Measurements from ENCODE around the gene MUC12.
"Not testable (repeated sequence)": the region's sequence is repeated elsewhere in the genome, so short reads cannot be mapped to it uniquely, and the experiment has no call there.

DNA sequence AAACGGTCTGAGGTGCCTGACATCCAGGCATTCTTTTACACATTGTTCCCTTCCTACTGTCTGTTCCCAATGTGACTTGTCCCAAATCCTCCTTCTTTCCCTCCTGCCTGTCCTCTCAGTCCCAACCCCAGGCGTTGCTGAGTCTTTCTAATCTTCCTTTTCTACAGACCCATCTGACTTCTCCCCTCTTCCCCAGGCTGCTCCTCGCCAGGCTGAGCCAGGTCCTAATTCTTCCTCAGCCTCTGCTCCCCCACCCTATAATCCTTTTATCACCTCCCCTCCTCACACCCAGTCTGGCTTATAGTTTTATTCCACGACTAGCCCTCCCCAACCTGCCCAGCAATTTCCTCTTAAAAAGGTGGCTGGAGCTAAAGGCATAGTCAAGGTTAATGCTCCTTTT lies 45.7 kb upstream of the MUC12 start:
- TF ChIP-seq, protein P1, sequence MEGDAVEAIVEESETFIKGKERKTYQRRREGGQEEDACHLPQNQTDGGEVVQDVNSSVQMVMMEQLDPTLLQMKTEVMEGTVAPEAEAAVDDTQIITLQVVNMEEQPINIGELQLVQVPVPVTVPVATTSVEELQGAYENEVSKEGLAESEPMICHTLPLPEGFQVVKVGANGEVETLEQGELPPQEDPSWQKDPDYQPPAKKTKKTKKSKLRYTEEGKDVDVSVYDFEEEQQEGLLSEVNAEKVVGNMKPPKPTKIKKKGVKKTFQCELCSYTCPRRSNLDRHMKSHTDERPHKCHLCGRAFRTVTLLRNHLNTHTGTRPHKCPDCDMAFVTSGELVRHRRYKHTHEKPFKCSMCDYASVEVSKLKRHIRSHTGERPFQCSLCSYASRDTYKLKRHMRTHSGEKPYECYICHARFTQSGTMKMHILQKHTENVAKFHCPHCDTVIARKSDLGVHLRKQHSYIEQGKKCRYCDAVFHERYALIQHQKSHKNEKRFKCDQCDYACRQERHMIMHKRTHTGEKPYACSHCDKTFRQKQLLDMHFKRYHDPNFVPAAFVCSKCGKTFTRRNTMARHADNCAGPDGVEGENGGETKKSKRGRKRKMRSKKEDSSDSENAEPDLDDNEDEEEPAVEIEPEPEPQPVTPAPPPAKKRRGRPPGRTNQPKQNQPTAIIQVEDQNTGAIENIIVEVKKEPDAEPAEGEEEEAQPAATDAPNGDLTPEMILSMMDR (IDR thresholded peaks at IDR 0.05): not testable (repeated sequence)
- not testable (repeated sequence) for TF ChIP-seq POLR2A (IDR thresholded peaks at IDR 0.05)
